ENCODE results near the gene DTNB.

DTNB gene

GRCh38 chr2:25402477-25402876 is 270.9 kb downstream of the DTNB start:
- TF ChIP-seq ZNF76 (tag by site-specific recombination; IDR thresholded peaks at IDR 0.05; ENCODE audit: borderline replicate concordance, low read depth): no peak
- TF ChIP-seq, protein P1, sequence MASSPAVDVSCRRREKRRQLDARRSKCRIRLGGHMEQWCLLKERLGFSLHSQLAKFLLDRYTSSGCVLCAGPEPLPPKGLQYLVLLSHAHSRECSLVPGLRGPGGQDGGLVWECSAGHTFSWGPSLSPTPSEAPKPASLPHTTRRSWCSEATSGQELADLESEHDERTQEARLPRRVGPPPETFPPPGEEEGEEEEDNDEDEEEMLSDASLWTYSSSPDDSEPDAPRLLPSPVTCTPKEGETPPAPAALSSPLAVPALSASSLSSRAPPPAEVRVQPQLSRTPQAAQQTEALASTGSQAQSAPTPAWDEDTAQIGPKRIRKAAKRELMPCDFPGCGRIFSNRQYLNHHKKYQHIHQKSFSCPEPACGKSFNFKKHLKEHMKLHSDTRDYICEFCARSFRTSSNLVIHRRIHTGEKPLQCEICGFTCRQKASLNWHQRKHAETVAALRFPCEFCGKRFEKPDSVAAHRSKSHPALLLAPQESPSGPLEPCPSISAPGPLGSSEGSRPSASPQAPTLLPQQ (tag by site-specific recombination; IDR thresholded peaks at IDR 0.05): no peak
- TF ChIP-seq ZNF555 (tag by site-specific recombination; conservative IDR thresholded peaks at IDR 0.05): no peak
- TF ChIP-seq ZBTB49 (tag by site-specific recombination; IDR thresholded peaks at IDR 0.05; ENCODE audit: low read depth): no peak
- TF ChIP-seq KLF8 (tag by site-specific recombination; IDR thresholded peaks at IDR 0.05): no peak
- no peak; the same call in 1 of the 2 replicates for TF ChIP-seq SP7 (tag by site-specific recombination; IDR thresholded peaks at IDR 0.05)
- TF ChIP-seq ZNF140 (tag by site-specific recombination; IDR thresholded peaks at IDR 0.05): no peak
- TF ChIP-seq ZNF791 (tag by site-specific recombination; IDR thresholded peaks at IDR 0.05): no peak
- no peak for TF ChIP-seq ZNF544 (tag by site-specific recombination; IDR thresholded peaks at IDR 0.05)
- TF ChIP-seq ZNF514 (tag by site-specific recombination; IDR thresholded peaks at IDR 0.05): no peak
- no peak for TF ChIP-seq ZNF10 (tag by site-specific recombination; IDR thresholded peaks at IDR 0.05)
- no peak for TF ChIP-seq ZBTB1 (tag by site-specific recombination; IDR thresholded peaks at IDR 0.05)
- TF ChIP-seq ZNF549 (tag by site-specific recombination; IDR thresholded peaks at IDR 0.05): no peak
- TF ChIP-seq ZNF488 (tag by site-specific recombination; IDR thresholded peaks at IDR 0.05): no peak
- TF ChIP-seq ZNF585B (tag by site-specific recombination; IDR thresholded peaks at IDR 0.05): no peak
- no peak for TF ChIP-seq ZNF558 (tag by site-specific recombination; IDR thresholded peaks at IDR 0.05)
- no peak for TF ChIP-seq ZNF398 (tag by site-specific recombination; IDR thresholded peaks at IDR 0.05)
- no peak for TF ChIP-seq PRDM1 (tag by site-specific recombination; IDR thresholded peaks at IDR 0.05)
- TF ChIP-seq ZNF311 (tag by site-specific recombination; IDR thresholded peaks at IDR 0.05; ENCODE audit: borderline replicate concordance): no peak
- no peak for TF ChIP-seq ZBTB11 (tag by site-specific recombination; conservative IDR thresholded peaks at IDR 0.05; ENCODE audit: low read depth)
- no peak overlapping the region for H3K27ac ChIP-seq (ENCODE audit: extremely low read depth, low read depth, low read length)
- no peaks in the 10 kb centered on the region for H3K4me1 ChIP-seq (ENCODE audit: control insufficient read depth, insufficient read depth, low read length)
- no peak overlapping the region for H3K4me3 ChIP-seq (ENCODE audit: low read depth, low read length)
- no peaks in the 10 kb centered on the region; a peak in 1 of 3 replicates for H3K36me3 ChIP-seq (ENCODE audit: control insufficient read depth in 2 of 2, insufficient read depth in 1 of 2, low read length in 2 of 2)
- H3K9me3 ChIP-seq (ENCODE audit: control insufficient read depth, insufficient read depth, low read depth, low read length): no peaks in the 10 kb centered on the region
- ChIA-PET POLR2A (no interaction called here), CTCF (interaction anchor here (0.6 kb wide), 1 partner anchor 66 kb away, joined by 3 read pairs; no protein-coding TSS in a partner anchor)
